HG03469 (cell line): Measurements from ENCODE around the gene LYPLA2.
"Not testable (repeated sequence)": the region's sequence is repeated elsewhere in the genome, so short reads cannot be mapped to it uniquely, and the experiment has no call there.

Experiments
- ATAC-seq: cut with Tn5 transposase; IDR thresholded peaks from one replicate; pipeline ENCODE4 v1.9.1; 2021; ENCODE audit warnings: mild to moderate bottlenecking, moderate library complexity, moderate number of reproducible peaks; ENCODE audit not compliant: unreplicated experiment

The LYPLA2 gene

DNA sequence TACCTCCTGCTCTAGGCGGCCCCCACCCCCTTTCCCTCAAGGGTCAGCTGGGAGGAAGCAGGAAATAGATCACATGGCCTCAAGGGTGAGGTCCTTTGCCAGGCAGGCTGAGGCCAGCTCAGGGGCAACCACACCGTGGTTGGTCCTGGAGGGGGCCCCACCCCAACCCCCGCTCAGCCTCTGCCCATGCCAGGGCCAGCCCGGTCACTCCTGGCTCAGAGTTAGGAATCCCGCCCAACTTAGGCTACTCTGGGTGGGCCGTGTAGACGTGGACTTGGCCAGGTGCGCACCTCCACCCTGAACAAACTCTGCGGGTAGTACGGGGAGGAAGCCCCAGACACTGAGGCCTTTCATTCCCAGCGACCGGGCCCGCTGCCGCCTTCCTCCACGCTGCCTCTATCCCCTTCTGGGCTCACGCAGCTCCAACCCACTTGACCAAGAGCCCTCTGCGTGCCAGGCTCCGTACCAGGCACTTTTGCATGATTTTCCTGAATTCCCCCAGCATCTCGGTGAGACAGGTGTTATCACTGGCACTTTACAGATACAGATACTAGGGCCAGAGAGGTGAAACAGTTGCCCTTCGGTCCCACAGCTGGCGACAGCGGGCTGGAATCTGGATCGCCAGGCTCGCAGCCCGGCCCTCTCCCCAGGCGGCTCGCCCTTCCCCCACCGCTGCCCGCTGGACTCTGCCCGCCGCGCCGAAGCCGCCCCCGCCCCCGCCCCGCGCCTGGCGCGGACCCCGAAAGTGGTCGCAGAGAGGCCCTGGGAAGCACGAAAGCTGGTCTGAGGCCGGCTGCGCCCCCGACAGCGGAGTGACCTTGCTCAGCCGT, 8.8 kb downstream of the LYPLA2 start:
- no peak for ATAC-seq

DNA sequence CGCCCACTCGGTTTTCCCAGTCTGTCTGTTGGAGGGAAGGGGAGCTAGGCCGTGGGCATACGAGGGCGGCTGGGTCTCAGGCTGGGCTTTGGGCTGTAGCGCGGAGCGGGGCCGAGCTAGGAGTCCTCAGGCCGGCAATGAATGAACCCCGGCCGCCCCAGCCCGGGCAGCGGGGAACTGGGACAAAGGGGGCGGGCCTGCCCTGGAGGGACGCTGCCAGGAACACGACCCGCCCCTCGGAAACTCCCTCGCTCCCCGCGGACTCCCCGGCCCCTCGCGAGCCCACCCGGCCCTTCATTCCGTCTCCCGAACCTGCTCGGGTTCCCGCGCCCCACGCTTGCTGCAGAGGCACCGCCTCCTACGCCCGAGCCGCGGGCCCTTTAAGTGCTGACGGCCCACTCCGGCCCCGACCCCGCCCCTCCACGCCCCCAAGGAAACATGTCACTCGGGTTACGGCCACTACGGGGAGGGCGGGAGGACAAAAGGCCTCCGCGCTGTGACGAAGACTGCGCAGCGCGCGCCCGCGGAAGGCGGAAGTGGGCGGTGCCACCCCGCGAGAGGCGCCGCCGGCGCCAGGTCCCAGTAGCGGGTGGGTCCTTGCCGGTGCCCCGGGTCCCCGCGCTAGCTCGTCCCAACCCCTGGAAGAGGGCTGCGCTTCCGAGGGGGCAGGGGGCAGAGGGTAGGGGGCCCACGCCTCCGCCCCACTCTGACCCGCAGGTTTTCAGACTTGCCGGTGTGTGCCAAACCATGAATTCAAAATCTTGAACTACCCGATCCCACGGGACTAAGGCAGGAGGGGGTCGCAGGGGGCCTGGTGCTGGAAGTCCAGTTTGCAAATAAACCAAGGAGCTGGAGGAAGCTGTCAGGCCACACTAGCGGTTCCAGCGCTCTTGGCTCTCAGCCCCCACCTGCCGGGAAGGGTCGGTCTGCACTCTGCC, 9.7 kb downstream of the LYPLA2 start, which contains the start of gene GALE:
TSS of gene GALE (minus strand) at position 355 of the 938 bp plus-strand sequence. CDS start 1,747 bp downstream, outside the sequence.
- ATAC-seq, result peak; percentile 39

DNA sequence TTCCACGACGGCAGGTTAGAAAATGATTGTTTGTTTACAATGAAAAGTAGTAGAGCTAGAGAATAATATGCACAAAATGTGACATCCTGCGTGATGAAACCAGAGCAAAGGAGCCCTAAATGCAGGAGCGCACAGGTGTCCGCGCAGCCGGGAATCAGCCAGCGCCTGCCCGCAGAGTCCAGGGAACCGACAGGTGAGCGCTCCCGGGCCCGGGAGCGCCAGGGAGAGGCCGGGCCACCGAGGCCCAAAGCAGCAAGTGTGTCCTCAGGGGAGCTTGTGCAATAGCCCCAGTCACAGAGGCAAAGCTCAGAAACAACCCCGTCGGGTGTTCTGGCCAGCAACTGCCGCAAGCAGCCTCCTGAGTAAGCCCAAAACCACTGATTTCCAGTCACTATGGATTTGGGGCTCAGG, 10.4 kb downstream of the LYPLA2 start:
- ATAC-seq, result no peak

DNA sequence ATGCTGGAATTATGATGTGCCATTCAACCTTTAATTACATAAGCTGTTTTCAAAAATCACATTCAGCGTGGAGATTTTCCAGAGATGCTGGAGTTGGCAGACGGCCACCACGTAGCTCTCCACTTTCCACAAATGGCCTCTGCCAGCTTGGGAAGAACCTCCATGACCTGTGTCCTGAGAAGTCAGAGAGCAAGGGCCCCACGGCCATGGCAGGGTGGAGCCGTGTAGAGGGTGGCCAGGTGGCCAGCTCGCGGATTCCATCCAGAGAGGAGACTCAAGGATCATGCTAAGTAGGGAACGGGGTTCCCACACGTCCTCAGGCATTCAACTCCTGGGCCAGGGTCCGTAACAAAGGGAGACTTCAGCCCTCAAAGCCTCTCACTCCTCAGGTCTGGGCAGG, 10.9 kb downstream of the LYPLA2 start:
- no peak for ATAC-seq

DNA sequence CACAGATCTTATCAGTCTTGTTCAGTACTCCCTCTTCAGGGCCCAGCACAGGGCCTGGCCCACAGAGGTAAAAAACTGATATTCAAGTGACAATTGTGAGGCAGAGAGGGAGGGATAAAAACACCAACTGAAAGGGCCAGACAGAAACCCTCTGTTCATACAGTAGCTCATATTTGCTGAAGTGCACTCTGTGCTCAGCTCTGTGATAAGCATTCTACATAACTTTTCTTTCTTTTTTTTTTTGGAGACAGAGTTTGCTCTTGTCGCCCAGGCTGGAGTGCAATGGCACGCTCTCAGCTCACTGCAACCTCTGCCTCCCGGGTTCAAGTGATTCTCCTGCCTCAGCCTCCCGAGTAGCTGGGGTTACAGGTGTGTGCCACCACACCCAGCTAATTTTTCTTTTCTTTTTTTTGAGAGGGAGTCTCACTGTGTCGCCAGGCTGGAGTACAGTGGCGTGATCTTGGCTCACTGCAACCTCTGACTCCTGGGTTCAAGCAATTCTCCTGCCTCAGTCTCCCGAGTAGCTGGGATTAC, 11.9 kb downstream of the LYPLA2 start:
- not testable (repeated sequence) for ATAC-seq

DNA sequence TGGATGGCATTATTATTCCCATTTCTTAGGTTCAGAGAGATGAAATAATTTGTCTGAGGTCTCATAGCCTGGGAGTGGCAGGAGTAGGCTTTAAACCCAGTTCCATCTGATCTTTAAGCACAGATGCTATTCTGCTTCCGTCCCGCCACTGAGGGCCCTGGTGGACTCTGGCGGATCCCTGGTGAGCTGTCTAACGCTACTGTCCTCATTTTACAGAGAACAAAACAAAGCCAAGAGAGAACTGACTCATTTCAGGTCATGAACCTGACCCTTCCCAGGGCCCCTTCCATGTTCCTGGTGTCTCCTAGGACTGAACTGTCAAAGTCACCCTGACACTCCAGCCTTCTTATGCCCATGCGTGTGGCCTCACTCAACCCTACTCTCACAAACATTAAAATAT, 12.7 kb downstream of the LYPLA2 start:
- ATAC-seq, result no peak

DNA sequence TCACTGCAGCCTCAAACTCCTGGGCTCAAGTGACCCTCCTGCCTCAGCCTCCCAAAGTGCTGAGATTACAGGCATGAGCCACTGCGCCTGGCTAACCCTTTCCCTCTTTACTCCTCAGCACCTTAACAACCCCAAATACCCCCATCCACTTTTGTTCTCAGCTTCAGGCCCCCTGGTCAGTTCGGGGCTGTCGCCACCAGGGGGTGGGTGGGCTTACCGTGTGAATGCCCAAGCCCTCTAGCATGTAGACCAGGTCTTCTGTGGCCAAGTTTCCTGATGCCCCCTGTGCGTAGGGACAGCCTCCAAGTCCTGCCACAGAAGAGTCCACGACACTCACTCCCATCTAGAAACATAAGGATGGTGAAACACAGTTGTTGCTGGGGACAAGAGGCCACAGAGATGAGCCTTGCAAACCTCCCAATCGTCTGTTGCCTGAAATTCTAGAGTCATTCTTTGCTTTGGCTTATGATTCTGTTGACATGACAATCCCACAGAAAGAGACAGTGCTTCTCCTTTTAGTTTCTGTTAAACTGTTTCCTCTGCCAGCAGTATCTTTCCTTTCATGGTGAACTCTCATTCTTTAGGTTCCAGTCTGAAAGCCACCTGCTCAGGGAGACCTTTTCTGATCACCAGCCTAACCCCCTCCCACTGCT, 13.4 kb downstream of the LYPLA2 start:
- ATAC-seq, result no peak

DNA sequence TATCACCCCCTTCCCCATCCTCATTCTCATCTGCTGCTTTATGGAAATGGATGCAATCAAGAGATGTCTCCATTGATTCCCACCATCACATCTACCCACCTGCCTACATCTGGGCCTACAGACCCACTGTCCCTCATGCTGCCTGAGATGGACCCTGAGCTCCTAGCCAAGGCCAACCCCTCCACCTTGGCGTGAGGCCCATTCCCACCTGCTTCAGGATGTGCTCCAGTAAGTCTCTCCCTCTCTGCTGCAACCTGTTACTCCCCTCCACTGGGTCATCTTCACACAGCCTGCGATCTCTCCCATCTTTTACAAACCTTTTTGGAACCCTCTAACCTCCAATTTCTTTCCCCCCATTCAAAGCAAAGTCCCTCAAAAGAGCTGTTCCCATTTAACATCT, 14.1 kb downstream of the LYPLA2 start:
- ATAC-seq, result no peak

DNA sequence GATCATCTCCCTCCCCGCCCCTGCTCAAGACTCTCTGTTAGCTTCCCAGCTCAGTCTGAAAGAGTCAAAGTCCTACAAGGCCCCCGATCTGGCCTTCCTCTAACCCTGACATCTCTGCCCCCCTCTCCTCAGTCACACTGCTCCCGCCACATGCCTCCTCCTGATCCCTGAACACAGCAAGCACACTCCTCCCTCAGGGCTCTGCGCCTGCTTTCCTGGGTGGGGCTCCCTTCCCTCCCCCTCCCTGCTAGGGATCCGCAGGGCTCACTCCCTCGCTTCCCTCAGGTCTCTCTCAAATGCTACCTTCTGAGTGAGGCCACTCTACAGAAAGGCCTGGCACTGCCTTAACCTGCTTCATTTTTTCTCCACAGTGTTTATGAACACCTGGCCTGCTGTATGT, 15.3 kb downstream of the LYPLA2 start:
- no peak for ATAC-seq

DNA sequence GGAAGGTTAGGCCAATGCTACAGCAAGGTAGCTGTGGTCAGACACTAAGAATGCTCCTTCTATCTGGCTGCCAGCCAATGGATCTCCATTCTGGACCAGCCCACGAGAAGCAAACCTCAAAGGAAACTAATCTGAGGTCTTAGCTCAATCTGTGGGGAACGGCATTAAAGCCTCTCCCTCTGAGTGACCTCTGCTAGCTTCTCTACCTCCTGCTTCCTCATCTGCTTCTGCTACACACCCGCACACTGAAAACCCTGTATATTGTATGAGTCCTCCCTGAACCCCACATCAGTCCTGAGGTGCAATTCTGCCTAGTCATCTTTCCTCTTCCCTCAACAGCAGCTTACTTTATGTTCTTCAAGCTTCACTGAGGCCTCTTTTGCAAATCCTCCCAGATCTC, 16.5 kb downstream of the LYPLA2 start:
- no peak for ATAC-seq

DNA sequence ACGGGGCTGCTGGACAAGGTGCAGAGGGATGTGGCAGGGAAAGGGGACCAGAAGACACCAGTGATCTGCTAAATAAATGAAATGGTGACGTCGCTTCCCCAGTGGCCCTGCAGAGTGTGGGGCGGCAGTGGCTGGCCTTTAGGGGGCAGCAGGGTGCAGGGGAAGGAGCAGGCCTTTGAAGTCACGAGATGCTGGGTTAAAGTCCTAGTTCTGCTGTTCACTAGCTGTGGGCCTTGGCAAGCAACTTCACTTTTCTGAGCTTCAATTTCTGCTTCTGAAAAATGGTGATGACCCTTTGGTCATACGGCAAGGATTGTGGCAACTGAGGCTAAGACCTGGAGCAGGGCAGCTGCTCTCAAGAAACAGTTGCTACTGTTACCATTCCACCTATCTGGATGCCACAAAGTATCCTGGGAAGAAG, 18.8 kb downstream of the LYPLA2 start:
- no peak for ATAC-seq

DNA sequence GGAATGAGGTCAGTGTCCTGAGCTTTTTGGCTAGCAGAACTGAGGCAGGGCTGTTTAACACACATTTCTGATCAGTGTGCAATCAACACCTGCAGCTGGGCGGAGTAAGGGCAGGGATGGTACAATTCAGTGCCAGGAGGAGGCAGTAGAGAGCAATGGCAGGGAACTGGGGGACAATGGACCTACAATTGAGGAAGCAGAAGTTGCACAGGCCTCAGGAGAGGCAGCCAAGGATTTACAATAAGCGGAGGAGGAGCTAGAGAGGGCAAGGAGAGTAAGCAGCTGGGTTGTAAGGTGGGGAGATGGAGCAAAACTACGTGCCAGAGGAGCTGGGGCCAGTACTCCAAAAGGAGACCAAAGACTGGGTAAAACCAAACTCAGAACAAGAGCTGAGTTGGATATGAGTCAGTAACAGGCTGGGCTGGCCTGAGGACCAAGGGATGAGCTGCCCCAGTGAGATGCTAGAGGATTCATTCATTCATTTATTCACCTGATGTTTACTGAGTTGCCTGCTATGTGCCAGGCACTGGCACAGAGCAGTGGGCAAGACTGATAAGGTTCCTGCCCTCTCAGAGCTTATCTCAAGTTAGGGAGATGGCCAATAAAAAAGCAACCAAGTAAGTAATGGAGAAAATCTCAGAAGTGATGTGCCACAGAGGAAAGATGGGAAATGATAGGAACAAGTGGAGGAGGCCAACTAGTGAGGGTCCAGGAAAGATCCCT, 20.0 kb downstream of the LYPLA2 start:
- no peak for ATAC-seq

DNA sequence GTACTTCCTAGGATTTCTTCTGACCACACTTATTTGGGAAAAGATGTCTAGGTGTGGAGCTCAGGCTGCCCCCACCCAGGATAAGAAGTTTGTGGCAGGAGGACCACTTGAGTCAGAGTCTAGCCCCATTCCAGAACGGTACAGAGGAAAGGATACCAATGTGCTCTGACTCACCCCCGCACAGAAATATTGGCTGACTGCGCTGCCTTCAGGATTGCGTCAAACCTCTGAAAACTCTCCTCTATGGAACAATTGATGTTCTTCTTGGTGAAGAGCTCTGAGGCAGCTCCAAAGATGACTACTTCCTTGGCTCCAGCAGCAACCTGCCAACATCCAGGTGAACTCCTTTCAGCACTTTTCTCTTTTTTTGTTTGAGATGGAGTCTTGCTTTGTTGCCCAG, 23.1 kb downstream of the LYPLA2 start:
- ATAC-seq, result no peak

DNA sequence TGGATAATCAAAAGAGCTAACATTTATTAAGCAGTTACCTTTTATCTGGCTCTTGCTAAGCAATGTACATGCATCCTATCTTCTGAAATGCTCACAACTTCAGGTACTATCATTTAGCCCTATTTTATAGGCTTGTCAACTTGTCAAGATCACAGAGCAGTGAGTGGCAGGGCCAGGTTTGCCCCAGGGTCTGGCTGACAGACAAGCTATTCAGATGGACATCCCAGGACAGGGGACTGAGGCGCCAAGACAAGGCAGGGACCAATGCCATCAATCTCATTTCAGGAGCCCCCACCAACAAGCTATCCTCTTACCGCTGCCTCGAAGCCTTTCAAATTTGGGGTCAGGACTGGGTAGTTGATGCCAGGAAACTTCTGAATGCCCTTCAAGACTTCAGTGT, 25.4 kb downstream of the LYPLA2 start:
- ATAC-seq, result no peak

DNA sequence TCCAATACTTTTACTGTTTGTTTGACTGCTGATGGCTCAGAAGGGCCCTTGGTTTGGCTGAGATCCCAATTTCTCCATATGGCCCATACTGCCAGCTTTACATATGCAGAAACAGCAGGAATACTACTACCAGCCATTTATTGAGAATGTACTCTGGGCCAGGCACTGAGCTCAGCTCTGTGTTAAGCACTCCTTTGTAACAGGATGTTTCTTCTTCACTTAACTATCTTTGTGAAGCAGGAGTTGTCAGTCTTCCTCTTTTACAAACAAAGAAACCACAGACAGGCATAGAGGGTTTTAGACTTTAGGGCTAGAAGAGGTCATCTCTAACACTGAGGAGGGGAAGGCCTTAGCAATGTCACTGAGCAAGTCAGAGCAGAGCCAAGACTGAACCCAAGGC, 26.0 kb downstream of the LYPLA2 start:
- ATAC-seq, result no peak

DNA sequence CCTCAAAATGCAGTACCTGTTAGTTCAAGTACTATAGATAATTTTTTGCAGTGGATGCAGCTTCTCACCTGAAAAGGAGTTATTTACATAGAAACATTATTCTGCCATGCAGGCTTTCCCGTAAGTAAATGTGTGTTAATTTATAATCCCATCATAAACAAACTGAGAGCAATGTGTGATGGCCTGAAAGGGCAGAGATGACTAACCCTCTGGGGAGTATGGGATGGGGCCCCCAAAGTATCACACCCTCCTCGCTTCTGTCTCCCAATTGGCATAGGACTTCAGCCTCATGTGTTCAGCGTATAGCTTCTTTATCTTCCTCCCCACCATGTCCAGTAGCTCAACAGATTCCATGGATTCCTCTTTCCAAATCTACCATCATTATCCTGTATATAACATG, 26.7 kb downstream of the LYPLA2 start:
- no peak for ATAC-seq

DNA sequence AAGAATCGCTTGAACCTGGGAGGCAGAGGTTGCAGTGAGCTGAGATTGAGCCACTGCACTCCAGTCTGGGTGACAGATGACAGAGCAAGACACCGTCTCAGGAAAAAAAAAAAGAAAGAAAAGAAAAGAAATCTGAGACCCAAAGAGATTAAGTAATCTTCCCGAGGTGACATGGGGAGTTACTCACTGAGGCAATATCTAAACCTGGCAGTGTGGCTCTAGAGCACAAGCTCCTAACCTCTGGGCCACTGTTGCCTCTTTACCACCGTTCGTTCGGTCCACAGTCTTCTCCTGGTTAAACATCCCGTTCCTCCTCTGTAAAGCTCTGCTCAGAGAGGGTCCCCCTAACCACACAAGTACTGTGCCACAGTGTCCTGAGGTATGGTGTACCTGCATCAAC, 32.8 kb downstream of the LYPLA2 start:
- ATAC-seq, result no peak

DNA sequence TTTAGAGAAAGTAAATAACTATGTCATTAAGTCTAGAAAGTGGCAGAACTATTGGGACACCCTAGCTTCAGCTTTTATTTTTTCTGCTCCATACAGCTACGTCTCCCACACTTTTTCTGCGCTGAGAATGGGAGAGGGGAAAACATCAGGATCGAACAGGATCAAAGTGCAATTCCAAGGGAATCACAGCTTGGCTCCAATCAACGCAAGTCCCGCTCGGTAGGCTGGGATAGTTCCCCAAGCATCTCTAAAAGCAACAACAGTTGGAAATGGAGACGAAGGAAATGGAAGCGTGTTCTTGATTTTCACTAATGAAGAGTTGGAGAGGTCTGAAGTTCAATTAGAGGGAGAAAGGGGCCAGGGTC, 33.7 kb downstream of the LYPLA2 start:
- ATAC-seq, result no peak

DNA sequence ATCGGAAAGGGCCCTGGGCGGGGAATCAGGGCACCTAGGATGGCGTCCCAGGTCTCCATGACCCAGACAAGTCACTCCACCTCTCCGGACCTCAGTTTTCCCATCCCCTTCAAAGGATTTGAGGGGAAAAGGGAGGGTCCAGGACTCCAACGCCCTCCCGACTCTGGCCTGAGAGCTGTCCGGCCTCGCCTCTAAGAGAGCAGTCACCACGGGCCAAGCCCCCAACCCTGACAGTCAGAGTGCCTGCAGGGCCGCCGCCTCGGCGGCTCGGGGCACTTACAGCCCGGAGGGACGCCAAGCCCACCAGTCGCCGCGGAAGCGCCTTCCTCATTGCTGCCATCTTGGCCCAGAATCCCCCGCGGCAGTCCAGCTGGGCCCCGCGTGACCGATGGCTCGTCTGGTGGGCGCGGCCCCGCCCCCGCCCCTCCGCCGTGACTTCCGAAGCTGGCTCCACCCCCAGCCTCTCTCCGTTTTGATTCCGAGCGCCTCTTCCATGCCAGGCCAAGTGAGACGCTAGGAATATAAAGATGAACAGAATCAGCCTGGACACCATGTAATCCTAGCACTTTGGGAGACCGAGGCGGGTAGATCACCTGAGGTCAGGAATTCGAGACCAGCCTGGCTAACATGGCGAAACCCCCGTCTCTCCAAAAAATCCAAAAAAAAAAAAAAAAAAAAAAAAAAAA, 34.3 kb downstream of the LYPLA2 start, which contains the start of gene HMGCL:
TSS of gene HMGCL (minus strand) at position 354 of the 686 bp plus-strand sequence. CDS start at position 340, 14 bp downstream.
- no peak for ATAC-seq
